ENCODE data around the gene SGSM1.

The SGSM1 gene, protein sequence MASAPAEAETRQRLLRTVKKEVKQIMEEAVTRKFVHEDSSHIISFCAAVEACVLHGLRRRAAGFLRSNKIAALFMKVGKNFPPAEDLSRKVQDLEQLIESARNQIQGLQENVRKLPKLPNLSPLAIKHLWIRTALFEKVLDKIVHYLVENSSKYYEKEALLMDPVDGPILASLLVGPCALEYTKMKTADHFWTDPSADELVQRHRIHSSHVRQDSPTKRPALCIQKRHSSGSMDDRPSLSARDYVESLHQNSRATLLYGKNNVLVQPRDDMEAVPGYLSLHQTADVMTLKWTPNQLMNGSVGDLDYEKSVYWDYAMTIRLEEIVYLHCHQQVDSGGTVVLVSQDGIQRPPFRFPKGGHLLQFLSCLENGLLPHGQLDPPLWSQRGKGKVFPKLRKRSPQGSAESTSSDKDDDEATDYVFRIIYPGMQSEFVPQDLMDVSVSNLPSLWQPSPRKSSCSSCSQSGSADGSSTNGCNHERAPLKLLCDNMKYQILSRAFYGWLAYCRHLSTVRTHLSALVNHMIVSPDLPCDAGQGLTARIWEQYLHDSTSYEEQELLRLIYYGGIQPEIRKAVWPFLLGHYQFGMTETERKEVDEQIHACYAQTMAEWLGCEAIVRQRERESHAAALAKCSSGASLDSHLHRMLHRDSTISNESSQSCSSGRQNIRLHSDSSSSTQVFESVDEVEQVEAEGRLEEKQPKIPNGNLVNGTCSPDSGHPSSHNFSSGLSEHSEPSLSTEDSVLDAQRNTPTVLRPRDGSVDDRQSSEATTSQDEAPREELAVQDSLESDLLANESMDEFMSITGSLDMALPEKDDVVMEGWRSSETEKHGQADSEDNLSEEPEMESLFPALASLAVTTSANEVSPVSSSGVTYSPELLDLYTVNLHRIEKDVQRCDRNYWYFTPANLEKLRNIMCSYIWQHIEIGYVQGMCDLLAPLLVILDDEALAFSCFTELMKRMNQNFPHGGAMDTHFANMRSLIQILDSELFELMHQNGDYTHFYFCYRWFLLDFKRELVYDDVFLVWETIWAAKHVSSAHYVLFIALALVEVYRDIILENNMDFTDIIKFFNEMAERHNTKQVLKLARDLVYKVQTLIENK

DNA sequence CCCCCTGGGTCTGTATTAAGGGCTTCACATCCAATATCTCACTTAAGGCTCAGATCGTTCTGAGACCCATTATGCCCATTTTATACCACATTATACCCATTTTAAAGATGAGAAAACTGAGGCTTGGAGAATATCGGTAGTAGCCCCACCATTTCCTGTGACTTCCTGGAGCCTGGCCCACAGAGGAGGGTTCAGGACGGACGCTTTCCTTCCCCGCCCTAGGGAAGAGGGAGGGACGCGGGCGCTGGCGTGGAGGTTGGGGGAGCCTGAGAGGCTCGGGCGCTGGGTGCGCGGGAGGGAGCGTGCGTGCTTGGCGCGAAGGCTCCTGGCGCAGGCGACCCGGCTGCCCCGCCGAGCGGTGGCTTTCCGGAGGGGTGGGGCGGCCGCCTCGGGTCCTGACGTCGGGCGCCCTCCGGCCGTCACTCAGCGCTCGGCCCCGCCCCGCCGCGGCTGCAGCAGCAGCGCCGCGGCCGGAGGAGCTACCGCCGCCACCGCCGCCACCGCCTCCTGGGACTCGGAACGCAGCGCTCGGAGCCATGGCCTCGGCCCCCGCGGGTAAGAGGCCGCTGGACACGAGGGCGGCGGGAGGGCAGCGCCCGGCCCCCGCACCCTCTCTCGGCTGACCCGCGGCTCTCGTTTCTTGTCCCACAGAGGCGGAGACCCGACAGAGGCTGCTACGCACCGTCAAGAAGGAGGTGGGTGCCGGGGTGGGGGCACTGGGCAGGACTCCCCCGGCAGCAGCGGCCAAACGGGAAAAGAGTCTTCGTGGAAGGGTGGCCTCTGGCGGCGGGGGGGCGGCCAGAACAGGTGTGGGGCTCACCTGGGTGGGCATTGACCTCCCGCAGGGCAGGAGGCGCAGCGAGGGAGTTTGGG, at the start of gene SGSM1:
Gene SGSM1, plus strand, starts transcription at position 422 of the 873 bp plus-strand sequence. Its CDS starts 115 bp downstream, at position 537.
- DNase-seq (ENCODE audit: low read depth in 2 of 2), result peak; percentile 70 to 74

DNA sequence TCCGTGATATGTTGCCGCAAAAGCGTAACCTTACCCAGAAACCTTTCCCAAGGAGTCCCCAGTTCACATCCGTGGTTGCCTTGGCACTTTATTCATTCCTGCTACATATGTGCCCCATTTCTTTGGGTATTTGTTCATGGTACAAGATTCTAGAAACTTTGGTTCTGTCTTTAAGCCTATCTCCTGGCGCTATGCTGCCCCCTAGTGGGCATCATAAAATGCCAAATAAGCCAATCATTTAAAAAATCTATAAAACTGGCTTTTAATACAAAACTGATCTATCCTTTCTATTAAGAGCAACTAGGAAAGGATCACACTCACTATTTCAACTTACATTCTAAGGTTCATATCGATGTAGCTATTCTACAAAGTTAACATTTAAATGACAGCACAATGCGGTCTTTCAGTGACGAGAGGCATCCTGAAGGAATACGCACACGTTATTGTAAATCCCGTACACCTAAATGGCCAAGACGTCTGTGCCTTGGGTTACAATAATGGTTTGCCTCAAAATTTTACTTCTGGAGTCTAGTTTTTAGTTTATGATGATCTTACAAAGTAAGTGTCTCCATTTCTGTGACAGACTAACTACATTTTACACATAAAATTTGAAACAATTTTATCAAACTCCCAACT, 47.7 kb upstream of the SGSM1 start:
- peak; percentile 28 to 36 for DNase-seq (ENCODE audit: low read depth in 2 of 2)

DNA sequence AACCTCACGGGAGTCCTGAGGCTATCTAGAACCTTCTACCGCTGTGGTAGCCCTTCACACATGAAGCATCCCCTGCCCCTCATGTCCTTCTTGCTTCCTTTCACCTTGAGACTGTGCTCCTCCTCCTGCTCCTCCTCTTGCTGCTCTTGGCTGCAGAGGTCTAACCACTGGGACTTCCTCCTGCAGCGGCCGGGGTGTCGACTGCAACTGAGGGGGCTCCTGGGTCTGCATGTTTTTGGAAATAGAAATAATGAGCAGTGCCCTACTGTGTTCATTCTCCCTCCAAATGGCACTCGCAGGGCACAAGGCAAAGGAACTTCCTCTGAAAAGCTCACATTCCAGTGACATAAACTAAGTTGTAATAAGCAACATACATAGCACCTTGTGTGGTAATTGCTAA, 46.2 kb upstream of the SGSM1 start:
- no peak for DNase-seq (ENCODE audit: low read depth in 2 of 2)

DNA sequence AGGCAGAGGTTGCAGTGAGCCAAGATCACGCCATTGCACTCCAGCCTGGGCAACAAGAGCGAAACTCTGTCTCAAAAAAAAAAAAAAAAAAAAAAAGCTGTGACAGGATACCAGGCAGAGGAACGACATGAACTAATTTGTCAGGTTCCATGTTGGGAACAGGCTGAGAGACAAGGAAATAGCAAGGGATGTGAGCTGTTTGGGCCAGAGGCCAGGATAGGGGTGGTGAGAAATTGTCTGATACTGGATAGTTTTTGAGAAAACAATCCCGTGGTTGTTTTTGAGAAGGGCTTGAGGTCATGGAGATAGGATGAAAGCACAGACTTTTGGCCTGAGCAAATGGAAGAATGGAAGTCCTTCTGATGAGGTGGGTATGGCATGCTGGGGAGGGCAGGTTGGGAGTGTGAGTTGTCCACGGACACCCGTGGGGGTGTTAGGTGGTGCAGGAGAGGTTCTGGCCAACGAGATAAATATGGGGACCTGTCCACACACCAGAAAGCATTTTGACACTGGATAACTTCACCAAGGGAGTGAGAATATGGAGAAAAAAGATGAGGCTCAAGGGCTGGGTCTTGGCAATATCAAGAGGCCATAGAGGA, 45.2 kb upstream of the SGSM1 start:
- DNase-seq (ENCODE audit: low read depth in 2 of 2), result no peak

DNA sequence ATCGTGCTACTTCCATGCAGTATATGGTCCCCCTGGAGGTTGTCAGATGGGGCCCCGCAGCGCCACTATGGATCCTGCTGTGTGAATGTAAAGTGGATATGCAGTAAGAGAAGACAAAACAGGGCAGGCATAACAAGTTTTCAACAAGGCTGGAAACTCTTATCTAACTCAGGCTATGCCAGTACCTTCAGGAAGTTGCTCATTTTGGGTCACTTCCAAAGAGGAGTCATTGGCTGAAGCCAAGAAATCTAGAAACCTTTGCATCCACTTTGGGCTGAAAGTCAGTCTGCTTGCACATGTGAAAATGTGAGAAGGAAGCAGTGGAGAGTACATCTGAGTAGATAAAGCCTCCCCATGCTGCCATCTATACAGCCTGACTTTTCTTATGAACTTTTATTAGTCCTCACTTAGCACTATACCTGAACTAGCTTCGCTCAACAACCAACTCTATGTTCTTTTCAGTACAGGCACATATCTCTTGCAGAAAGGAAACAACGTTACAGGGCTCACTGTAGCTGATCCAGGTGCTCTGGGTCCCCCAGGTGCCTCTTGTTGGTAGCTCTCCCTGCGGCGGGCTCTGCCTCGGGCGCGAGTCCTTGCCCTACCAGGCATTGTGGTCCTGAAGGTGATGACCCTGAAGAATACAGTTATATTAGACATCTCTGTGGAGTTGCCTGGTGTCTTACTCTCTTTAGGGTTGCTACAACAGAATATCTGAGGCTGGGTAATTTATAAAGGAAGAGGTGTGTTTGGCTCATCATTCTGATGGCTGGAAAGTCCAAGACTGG, 43.9 kb upstream of the SGSM1 start:
- DNase-seq (ENCODE audit: low read depth in 2 of 2), result no peak

DNA sequence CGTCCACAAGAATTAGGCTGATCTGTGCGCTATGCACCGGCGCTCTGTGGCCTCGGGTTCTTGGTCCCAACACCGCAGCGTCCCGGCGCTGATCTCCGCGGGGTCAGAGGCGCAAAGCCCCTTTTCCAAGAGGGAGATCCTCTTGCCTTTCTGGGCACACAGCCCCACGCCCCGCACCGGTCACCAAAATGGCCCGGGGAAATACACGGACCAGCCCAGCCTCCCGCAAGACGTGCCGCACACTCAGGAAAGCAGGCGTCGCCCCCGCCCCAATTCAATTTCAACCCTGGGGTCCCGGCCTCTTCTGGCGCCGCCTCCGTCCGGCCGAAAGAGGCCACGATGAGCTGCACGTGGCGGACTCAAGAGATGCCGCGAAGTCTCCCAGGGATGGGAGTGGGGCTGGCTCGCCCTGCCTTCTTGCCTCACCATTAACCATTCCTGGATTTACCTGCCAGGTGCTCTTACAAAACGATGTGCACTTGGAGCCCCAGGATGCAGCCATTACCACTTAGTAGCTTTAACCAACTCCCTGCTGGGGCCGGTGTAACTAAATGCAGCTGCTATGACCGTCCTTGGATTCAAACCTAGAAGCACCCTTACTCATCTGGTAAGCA, 42.0 kb upstream of the SGSM1 start:
- no peak for DNase-seq (ENCODE audit: low read depth in 2 of 2)

DNA sequence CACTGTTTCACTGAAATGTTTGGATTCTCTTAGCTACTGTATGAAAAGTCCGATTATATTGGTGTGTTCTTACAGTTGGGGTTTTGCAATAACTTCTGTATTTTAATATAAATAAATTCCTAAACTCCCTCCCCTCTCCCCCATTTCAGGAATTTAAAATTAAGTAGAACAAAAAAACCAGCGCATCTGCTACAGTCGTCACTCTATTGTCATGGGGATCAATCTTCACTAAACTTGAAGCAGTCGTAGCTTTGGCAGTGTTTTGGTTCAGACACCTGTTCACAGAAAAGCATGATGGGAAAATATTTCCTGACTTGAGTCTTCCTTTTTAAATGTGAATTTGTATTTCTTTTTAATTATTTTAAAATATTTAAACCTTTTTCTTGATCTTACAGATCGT, 40.8 kb upstream of the SGSM1 start:
- no peak for DNase-seq (ENCODE audit: low read depth in 2 of 2)

DNA sequence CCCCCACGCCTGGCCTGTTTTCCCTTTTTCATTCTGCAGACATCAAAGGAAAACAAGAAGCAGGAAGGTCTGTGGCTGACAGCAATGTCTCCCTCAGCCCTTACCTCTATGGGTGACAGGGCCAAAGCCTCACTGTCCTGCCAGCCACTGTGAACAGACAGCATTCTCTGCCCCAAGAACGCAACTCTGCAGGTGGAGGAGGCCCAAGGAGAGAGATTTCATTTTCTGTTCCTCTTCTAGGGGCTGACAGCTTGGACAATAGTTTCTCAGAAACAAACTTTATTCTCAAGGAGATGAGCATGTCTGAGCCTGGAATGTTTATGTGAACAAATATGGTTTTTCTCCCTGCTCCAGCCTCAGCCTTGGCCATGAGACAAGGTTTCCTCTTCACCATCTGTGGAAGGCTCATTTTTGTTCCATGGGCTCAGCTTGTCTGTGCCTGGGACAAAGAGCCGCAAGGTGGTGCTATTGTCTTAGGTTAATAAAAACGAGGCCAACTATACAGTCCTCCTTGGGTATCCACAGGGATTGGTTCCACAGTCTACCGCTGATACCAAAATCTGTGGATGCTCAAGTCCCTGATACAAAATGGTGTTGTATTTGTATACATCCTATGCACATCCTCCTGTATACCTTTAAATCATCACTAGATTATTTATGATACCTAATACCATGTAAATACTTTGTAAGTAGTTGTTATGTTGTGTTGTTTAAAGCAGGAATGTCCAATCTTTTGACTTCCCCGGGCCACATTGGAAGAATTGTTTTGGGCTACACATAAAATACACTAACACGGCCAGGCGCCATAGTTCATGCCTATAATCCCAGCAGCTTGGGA, 37.3 kb upstream of the SGSM1 start:
- DNase-seq (ENCODE audit: low read depth in 2 of 2), result peak in 1 of 2 donors; percentile 24

DNA sequence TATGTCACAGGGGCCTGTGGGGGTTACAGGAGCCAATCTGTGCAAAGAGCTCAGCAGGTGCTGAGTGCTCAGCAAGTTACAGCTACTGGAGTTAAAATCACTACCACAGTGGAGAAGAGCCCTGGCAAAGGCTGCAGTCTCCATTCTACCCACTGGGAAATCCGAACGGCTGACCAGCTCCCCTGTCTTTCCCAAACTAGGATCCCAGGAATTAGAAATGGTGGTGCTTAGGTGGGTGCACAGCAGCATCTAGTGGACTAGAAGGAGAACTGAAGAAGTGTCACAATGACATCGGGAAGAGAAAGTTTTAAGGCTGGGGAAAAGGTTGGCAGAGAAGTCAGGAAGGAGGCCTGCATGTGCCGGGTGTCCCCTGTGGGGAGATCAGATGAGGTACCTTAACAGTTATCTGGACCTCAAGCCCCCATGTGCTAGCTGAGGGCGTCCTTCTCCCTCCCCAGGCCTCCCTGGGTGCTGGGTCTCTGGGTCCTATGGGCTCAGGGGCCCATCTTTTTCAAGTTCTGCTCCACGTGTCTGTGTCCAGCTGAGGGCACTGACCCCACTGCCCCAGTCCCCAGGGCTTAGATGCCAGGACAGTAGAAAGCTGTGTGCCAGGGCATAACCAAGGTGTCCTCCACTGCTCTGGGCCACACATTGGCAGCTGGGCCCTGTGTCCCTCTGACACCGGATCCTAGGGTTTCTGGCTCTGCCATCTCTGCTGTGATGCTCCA, 33.4 kb upstream of the SGSM1 start:
- DNase-seq (ENCODE audit: low read depth in 2 of 2), result no peak

DNA sequence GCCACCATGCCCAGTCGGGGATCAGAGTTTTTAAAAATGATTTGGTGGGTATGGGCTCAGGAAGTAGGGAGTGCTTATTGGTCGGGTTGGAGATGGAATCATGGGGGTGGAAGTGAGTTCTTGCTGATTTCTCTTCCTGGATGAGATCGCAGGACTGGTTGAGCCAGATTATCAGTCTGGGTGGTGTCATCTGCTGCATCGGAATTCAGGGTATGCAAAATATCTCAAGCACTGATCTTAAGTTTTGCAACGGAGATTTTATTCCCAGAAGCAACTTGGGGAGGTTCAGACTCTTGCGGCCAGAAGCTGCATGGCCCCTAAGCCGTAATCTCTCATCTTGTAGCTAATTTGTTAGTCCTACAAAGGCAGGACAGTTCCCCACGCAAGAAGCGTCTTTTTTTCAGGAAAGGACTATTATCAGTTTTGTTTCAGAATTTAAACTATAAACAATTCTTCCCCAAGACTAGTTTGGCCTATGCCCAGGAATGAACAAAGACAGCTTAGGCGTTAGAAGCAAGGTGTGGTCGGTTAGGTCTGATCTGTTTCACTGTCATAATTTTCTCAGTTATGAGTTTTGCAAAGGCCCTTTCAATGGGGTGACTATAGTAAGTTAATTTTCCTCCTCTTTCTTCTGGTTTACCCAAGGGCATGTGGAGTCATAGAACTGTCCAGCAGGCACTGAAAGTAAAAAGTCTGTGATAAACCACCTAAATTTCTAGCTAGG, 30.1 kb upstream of the SGSM1 start:
- no peak for DNase-seq (ENCODE audit: low read depth in 2 of 2)

DNA sequence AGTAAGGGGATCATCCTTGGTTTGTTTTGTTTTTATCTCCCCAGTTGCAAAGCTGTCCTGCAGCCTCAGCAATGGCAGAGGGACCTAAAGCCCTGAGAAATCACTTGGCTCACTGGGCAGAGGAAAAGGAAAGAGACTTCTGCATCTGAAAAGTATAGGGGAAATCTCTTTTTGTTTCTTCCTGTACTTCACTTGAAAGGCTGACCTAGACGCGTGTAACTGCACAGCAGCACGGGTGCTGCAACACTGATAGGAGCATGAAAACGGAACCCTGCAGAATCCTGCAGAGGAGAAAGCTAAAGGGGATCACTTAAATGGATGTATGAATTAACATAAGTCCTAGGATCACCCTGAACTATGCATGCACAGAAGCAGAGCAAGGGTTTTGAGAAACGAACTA, 29.5 kb upstream of the SGSM1 start:
- no peak for DNase-seq (ENCODE audit: low read depth in 2 of 2)

DNA sequence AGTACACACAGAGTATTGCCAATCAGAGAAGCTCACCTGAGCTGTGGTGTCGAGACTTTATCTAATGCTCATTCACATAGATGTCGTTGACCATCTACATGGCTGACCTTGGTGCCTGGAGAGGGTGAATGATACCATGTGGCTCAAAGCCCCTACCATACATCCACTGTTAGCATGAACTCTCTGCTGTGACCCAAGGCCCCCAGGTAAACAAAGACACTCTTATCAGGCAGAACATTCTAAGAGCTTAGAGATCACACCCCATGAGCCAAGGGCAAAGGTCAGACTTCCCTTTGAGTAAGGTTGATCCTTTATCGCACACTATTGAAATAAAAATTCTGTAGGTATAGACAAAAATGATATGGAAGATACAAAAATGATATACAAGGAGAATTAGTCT, 16.5 kb upstream of the SGSM1 start:
- DNase-seq (ENCODE audit: low read depth in 2 of 2), result no peak

DNA sequence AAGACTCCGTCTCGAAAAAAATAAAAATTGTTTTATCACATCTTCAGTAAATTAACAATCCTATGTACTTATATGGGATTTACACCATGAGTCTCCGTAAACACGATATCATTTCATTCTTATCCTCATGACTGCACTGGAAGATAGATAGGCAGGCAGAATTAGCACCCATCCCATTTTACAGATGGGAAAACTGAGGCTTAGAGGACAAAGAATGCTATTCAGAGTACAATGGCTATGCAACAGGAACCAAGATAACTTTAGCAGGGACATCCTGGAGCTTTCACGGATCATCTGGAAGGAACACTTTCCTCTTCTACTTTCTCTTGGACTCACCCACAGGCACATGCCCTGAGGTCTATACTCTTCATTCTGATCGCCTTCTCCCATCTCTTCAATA, 14.6 kb upstream of the SGSM1 start:
- no peak for DNase-seq (ENCODE audit: low read depth in 2 of 2)

DNA sequence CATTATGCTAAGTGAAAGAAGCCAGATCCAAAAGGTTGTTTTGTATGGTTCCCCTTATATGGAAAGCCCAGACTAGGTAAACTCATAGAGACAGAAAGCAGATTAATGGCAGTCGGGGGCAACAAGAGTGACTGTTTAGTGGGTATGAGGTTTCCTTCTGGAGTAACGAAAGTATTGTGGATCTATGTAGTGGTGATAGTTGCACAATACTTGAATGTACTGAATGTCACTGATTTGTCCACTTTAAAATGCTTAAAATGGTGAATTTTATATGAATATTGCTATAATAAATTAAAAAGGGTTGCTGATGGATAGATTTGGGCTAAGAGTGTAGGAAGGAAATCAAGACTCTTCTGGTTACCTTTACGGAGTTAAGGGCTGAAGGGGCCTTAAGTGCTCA, 10.0 kb upstream of the SGSM1 start:
- no peak for DNase-seq (ENCODE audit: low read depth in 2 of 2)

DNA sequence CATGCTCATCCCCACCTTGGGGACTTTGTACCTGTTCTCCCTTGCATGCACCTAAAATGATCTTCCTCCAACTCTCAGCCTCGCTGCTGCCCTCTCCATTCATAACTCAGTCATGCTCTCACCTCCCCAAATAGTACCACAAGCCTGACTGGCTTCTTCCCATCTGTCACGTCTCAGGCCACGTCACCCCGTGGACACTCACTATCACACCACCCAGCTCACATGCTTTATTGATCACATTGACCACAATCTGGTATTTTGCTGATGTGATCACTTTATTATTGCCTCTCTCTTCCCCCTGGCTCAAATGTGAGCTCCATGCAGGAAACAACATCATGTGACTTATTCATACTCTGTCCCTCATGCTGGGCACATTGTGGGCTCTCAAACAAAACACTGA, 9.2 kb upstream of the SGSM1 start:
- no peak for DNase-seq (ENCODE audit: low read depth in 2 of 2)

DNA sequence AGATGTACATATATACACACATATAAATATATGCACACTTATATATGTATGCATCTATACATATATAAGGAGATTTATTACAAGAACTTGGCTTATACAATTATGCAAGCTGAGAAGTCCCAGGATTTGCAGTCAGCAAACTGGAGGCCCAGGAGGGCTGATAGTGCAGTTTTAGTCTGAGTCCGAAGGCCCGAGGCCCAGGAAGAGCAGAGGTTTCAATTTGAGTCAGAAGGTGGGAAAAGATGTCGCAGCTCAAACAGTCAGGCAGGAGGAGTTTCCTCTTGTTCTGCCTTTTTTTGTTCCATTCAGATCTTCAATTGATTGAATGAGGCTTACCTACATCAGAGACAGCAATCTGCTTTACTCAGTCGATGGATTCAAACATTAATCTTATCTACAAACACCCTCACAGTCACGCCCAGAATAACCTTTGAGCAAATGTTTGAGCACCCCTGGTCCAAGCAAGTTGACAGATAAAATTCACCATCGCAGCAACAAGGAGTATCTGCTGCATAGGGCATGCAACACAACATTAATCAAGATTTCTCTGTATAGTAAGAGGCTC, 4.0 kb upstream of the SGSM1 start:
- DNase-seq (ENCODE audit: low read depth in 2 of 2), result no peak

DNA sequence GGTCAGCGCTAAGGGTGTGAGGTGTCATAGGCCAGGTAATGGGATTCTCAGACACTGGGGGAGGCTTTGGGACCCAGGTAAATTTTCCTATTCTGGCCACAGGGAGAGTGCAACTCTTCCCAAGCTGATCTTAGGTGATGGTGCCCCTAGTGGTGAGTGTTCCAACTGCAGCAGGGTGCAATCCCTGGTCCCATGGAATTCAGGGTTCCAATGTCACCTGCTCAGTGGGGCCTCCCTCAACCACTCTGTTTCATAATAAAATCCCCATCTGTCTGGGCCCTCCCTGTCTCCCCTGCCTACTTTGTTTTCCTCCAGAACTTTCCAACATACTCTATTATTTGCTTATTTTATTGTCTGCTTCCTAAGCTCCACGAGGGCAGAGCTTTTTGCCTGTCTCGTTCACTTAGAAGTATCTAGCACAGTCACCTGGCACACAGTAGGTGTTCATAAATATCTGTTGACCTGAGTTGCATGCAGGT, 2.9 kb upstream of the SGSM1 start:
- peak; percentile 29 to 42 for DNase-seq (ENCODE audit: low read depth in 2 of 2)

Measured in stimulated activated CD8-positive, alpha-beta memory T cell treated with anti-CD3 and anti-CD28 coated beads, Interleukin-2, amount 100 ng/mL, for 48 hours (primary cell).